Lung (tissue), 12 donors: ENCODE results near the gene PASK. TPM values are rescaled to one million over a fixed set of nuclear protein-coding genes. Genes with fewer than 3 reads are reported as not detected.

Source experiments
- ATAC-seq: fragments of 200-7000 bp; cut with Tn5 transposase; one replicate; pipeline ENCODE4 v1.9.1; 2020; ENCODE audit warnings: moderate number of reproducible peaks; ENCODE audit not compliant: insufficient read depth, low FRiP score
- DNase-seq, 3 donors: peaks; one replicate each; pipeline ENCODE4 v3.0.0-alpha.2; 2013 to 2017
- H3K27ac ChIP-seq, 2 donors: one replicate each; pipeline ENCODE4 v1.5.1; 2013; ENCODE audit warnings: mild to moderate bottlenecking in 2 of 2, moderate library complexity in 2 of 2, control low read depth in 1 of 2, inconsistent platforms in 1 of 2, low read depth in 1 of 2, low read length in 1 of 2
- H3K27me3 ChIP-seq, 3 donors: one replicate each; pipeline ENCODE4 v1.5.1; 2013; ENCODE audit warnings: low read length in 2 of 3; ENCODE audit not compliant: control insufficient read depth in 3 of 3, insufficient read depth in 3 of 3
- H3K36me3 ChIP-seq, 4 donors: one replicate each; pipeline ENCODE4 v1.5.1; 2013; ENCODE audit warnings: low read length in 4 of 4, mild to moderate bottlenecking in 1 of 4, moderate library complexity in 1 of 4; ENCODE audit not compliant: control insufficient read depth in 4 of 4, insufficient read depth in 4 of 4
- H3K4me1 ChIP-seq, 5 donors: one replicate each; pipeline ENCODE4 v1.5.1; 2013; ENCODE audit warnings: low read length in 5 of 5, mild to moderate bottlenecking in 2 of 5, moderate library complexity in 1 of 5; ENCODE audit not compliant: control insufficient read depth in 5 of 5, insufficient read depth in 5 of 5
- H3K4me3 ChIP-seq: one replicate; pipeline ENCODE4 v1.5.1; 2013; ENCODE audit warnings: mild to moderate bottlenecking, control low read depth, moderate library complexity
- H3K9ac ChIP-seq, 2 donors: one replicate each; pipeline ENCODE4 v1.5.1; 2013; ENCODE audit warnings: low read length in 2 of 2, control low read depth in 1 of 2; ENCODE audit not compliant: insufficient read depth in 1 of 2
- H3K9me3 ChIP-seq, 4 donors: one replicate each; pipeline ENCODE4 v1.5.1; 2013; ENCODE audit warnings: low read length in 3 of 4, mild to moderate bottlenecking in 1 of 4, moderate library complexity in 1 of 4; ENCODE audit not compliant: control insufficient read depth in 4 of 4, insufficient read depth in 3 of 4
- CTCF ChIP-seq: IDR thresholded peaks from 2 replicates; pipeline ENCODE4 v1.5.1; 2012; ENCODE audit warnings: mild to moderate bottlenecking; ENCODE audit errors: control extremely low read depth, extremely low read depth
- WGBS, 2 donors: extraction: QIAGEN DNeasy Blood & Tissue Kit; methylation state at CpG; one replicate each; pipeline ENCODE4 v1.1.7; 2013; 5-methylcytosine and 5-hydroxymethylcytosine counted together
- polyA plus RNA-seq, 2 donors: library from polyadenylated mRNA; stranded (reverse); fragments of 200-250 nt; gene quantifications; one replicate each; pipeline ENCODE4 v1.2.1, GENCODE V29; 2013
- total RNA-seq, 2 donors: library from RNA; depleted of rRNA in 1 of 2; stranded (reverse); fragments of >200 nt in 1 of 2; gene quantifications; one replicate each; pipeline ENCODE4 v1.2.1, GENCODE V29; 2014 to 2021
- donor health status: control.
- donor health status: control.
- donor health status: Bipolar disorder and iron deficiency.
- donor health status: healthy.
- donor health status: DM: yes; HTN: yes; CAD: no.

PASK gene
- total and polyA plus RNA-seq, 4 donors: 3.5 to 21.8 (median 13.2) TPM

- H3K27ac ChIP-seq: peak overlapping the region in 1 of 2 donors; percentile 61
- WGBS, 2 donors: 73 to 77% methylated on average over 8 of the region's 8 CpGs
- H3K36me3 ChIP-seq: peaks cover 27 to 56% (median 41%) of the 10 kb centered on the region in 4 donors
- H3K9ac ChIP-seq: no peak overlapping the region
- H3K4me1 ChIP-seq: peaks cover 0 to 5% (median 0%) of the 10 kb centered on the region in 5 donors
- ATAC-seq (no peak), DNase-seq (no peak)
- no peak overlapping the region for H3K4me3 ChIP-seq
- H3K9me3 ChIP-seq: no peaks in the 10 kb centered on the region
- no peaks in the 10 kb centered on the region for H3K27me3 ChIP-seq
- no peak for TF ChIP-seq CTCF
These were observed 60.9 kb downstream of the PASK start for GRCh38 chr2:241088376-241088775.

- H3K27me3 ChIP-seq: no peaks in the 10 kb centered on the region
- no peak for TF ChIP-seq CTCF
- H3K9ac ChIP-seq: no peak overlapping the region
- H3K9me3 ChIP-seq: no peaks in the 10 kb centered on the region
- peaks cover 26 to 50% (median 37%) of the 10 kb centered on the region in 4 donors for H3K36me3 ChIP-seq
- H3K4me1 ChIP-seq: peaks cover 0 to 5% (median 0%) of the 10 kb centered on the region in 5 donors
- DNase-seq (no peak), ATAC-seq (no peak)
- 95% methylated on average over 29 of the region's 29 CpGs for WGBS, 2 donors
- H3K27ac ChIP-seq: no peak overlapping the region
- no peak overlapping the region for H3K4me3 ChIP-seq
These were observed 61.6 kb downstream of the PASK start for GRCh38 chr2:241087420-241088268.

GRCh38 chr2:241084856-241085444 is 64.3 kb downstream of the PASK start:
- no peak for TF ChIP-seq CTCF
- DNase-seq: no peak
- WGBS, 2 donors: 96 to 98% methylated on average over 4 of the region's 4 CpGs
- Histone ChIP-seq H3K27ac (no peak overlapping the region), H3K9ac (no peak overlapping the region), H3K36me3 (peaks cover 21 to 39% (median 26%) of the 10 kb centered on the region in 4 donors), H3K4me1 (peaks cover 0 to 17% (median 0%) of the 10 kb centered on the region in 5 donors), H3K4me3 (no peak overlapping the region), H3K9me3 (no peaks in the 10 kb centered on the region), H3K27me3 (no peaks in the 10 kb centered on the region)
- ATAC-seq: no peak
